Heart left ventricle (tissue), 13 donors: ENCODE measurements around the gene PANK1.

Experiments
- POLR2A ChIP-seq, 2 donors: fragments of 450-650 bp; IDR thresholded peaks; one replicate each; pipeline ENCODE4 v1.6.1; 2017; ENCODE audit warnings: antibody characterized with exemption in 2 of 2, mild to moderate bottlenecking in 2 of 2, moderate library complexity in 2 of 2
- TF ChIP-seq, protein P1 (sequence below), 12 donors: fragments of 200-600 bp; sonication (generic) in 4 of 12; IDR thresholded peaks; one replicate each; pipeline versions ENCODE4 v1.5.0 to v1.8.0; 2018 to 2022; ENCODE audit warnings: antibody characterized with exemption in 12 of 12, mild to moderate bottlenecking in 5 of 12
- donor health status: ischemic (EF 13 %, LVEDD 7.1; RV severe dilation, severe dysfunction).
- donor health status: DM: no; HTN: yes; CAD: no.
- donor health status: DM: no; HTN: no; CAD: no.
- donor health status: ischemic (EF 25% LVEDD 6.9; RV normal size, moderate dysfunction).
- donor health status: ischemic (EF 25% LVEDD 5.7; RV mildly dilated, moderate dysfunction).
- donor health status: ischemic (EF 35%, LVEDD 5.7; RV mildly dilated, moderate dysfunction).
- donor health status: nonischemic (EF 11% LVEDD 7.7; RV severe dilation, severe dysfunction).
- donor health status: DM: yes; HTN: yes; CAD: no.
- donor health status: PGD.
- donor health status: ischemic (EF 29% LVEDD 5.4; RV normal size, mild dysfunction).
- donor health status: nonischemic (EF 23%, LVEDD 6.1; RV moderate dilation, normal function).

- TF ChIP-seq, protein P1, sequence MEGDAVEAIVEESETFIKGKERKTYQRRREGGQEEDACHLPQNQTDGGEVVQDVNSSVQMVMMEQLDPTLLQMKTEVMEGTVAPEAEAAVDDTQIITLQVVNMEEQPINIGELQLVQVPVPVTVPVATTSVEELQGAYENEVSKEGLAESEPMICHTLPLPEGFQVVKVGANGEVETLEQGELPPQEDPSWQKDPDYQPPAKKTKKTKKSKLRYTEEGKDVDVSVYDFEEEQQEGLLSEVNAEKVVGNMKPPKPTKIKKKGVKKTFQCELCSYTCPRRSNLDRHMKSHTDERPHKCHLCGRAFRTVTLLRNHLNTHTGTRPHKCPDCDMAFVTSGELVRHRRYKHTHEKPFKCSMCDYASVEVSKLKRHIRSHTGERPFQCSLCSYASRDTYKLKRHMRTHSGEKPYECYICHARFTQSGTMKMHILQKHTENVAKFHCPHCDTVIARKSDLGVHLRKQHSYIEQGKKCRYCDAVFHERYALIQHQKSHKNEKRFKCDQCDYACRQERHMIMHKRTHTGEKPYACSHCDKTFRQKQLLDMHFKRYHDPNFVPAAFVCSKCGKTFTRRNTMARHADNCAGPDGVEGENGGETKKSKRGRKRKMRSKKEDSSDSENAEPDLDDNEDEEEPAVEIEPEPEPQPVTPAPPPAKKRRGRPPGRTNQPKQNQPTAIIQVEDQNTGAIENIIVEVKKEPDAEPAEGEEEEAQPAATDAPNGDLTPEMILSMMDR (IDR thresholded peaks at IDR 0.05) = no peak
- TF ChIP-seq POLR2A (IDR thresholded peaks at IDR 0.05) = no peak
These were observed 11.6 kb downstream of the PANK1 start for GRCh38 chr10:89633484-89633883.
